ENCODE data around the gene PPFIBP2.

PPFIBP2 gene

GRCh38 chr11:7636350-7636749 is 122.6 kb downstream of the PPFIBP2 start:
- ChIA-PET POLR2A (no interaction called here), CTCF (interaction anchor here (1.9 kb wide), 1 partner anchor 21 kb away, joined by 4 read pairs; no protein-coding TSS in a partner anchor)
- no peak overlapping the region for H3K4me3 ChIP-seq (ENCODE audit: low read depth, low read length)
- no peaks in the 10 kb centered on the region for H3K4me1 ChIP-seq (ENCODE audit: control insufficient read depth, insufficient read depth, low read length)
- H3K9me3 ChIP-seq (ENCODE audit: control insufficient read depth, insufficient read depth, low read depth, low read length), result no peaks in the 10 kb centered on the region
- H3K36me3 ChIP-seq (ENCODE audit: control insufficient read depth in 2 of 2, insufficient read depth in 1 of 2, low read length in 2 of 2), result peaks cover 0 to 61% of the 10 kb centered on the region in 2 experiments; a peak in 1 of 3 replicates
- TF ChIP-seq ZEB2 (tag by site-specific recombination; IDR thresholded peaks at IDR 0.05), result no peak
- no peak overlapping the region for H3K27ac ChIP-seq (ENCODE audit: extremely low read depth, low read depth, low read length)

DNA sequence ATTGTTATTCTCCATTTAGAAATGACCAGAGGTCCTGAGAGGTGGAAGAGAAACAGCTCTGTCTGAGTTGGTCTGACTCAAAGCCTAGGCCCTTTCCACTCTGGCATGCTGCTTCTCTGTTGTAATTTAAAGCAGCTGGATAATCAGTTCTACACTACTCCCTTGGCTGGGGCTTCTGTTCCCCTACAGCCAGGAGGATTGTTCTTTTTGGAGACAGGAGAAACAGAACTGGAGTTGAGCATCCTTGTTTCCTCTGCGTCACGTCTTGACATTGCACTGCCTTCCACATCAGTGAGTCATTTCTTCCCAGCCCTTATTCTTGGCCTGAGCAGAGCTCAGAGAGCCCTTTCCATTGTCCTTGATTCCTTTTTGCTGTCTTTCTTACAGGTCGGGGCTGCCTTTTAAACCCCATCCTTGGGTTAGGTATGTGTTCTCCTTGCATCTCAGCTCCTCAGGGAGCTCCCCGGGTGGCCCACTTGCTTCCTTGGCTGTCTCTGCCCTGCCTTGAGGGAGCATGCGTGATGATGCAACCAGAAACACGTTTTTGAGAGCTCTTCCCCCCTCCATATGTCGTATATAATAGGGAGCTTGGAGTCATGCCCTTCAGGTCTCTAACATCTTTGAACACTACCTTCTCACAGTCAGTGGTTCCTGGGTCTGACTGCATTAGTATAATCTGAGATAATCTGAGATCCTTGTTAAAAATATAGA is 123.8 kb downstream of the PPFIBP2 start:
- peaks cover 0 to 61% of the 10 kb centered on the region in 2 experiments; a peak in 1 of 3 replicates for H3K36me3 ChIP-seq (ENCODE audit: control insufficient read depth in 2 of 2, insufficient read depth in 1 of 2, low read length in 2 of 2)
- no peak overlapping the region for H3K27ac ChIP-seq (ENCODE audit: extremely low read depth, low read depth, low read length)
- ChIA-PET CTCF (interaction anchor here (1.0 to 1.9 kb wide), 2 partner anchors 20 to 349 kb away, joined by 3 to 4 read pairs; partner anchors contain the start of gene EIF3F), POLR2A (no interaction called here)
- no peak for TF ChIP-seq ZNF529 (tag by site-specific recombination; IDR thresholded peaks at IDR 0.05; ENCODE audit: insufficient replicate concordance)
- no peak for TF ChIP-seq HOXD13 (CRISPR knock-in tag; IDR thresholded peaks at IDR 0.05; ENCODE audit: borderline replicate concordance)
- TF ChIP-seq SALL2 (tag by site-specific recombination; IDR thresholded peaks at IDR 0.05; ENCODE audit: borderline replicate concordance), result no peak
- TF ChIP-seq, protein P1, sequence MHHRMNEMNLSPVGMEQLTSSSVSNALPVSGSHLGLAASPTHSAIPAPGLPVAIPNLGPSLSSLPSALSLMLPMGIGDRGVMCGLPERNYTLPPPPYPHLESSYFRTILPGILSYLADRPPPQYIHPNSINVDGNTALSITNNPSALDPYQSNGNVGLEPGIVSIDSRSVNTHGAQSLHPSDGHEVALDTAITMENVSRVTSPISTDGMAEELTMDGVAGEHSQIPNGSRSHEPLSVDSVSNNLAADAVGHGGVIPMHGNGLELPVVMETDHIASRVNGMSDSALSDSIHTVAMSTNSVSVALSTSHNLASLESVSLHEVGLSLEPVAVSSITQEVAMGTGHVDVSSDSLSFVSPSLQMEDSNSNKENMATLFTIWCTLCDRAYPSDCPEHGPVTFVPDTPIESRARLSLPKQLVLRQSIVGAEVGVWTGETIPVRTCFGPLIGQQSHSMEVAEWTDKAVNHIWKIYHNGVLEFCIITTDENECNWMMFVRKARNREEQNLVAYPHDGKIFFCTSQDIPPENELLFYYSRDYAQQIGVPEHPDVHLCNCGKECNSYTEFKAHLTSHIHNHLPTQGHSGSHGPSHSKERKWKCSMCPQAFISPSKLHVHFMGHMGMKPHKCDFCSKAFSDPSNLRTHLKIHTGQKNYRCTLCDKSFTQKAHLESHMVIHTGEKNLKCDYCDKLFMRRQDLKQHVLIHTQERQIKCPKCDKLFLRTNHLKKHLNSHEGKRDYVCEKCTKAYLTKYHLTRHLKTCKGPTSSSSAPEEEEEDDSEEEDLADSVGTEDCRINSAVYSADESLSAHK (tag by site-specific recombination; IDR thresholded peaks at IDR 0.05), result no peak
- no peak for TF ChIP-seq ZNF677 (tag by site-specific recombination; IDR thresholded peaks at IDR 0.05)
- no peak for TF ChIP-seq HOXA7 (CRISPR knock-in tag; IDR thresholded peaks at IDR 0.05; ENCODE audit: borderline replicate concordance)
- no peak for TF ChIP-seq ZBTB20 (tag by site-specific recombination; IDR thresholded peaks at IDR 0.05)
- TF ChIP-seq PRDM1 (tag by site-specific recombination; IDR thresholded peaks at IDR 0.05), result no peak
- no peak for TF ChIP-seq ZNF560 (tag by site-specific recombination; IDR thresholded peaks at IDR 0.05; ENCODE audit: borderline replicate concordance)
- TF ChIP-seq ZBTB26 (tag by site-specific recombination; optimal IDR thresholded peaks at IDR 0.05), result no peak
- TF ChIP-seq IKZF3 (tag by site-specific recombination; IDR thresholded peaks at IDR 0.05), result no peak
- no peak for TF ChIP-seq ZNF777 (tag by site-specific recombination; IDR thresholded peaks at IDR 0.05; ENCODE audit: borderline replicate concordance)
- no peak for TF ChIP-seq ZNF10 (tag by site-specific recombination; IDR thresholded peaks at IDR 0.05)
- no peak for TF ChIP-seq ZNF510 (tag by site-specific recombination; IDR thresholded peaks at IDR 0.05; ENCODE audit: insufficient replicate concordance)
- TF ChIP-seq ZNF140 (tag by site-specific recombination; IDR thresholded peaks at IDR 0.05), result no peak
- TF ChIP-seq ZNF404 (tag by site-specific recombination; IDR thresholded peaks at IDR 0.05), result no peak
- no peak for TF ChIP-seq BCL6B (tag by site-specific recombination; IDR thresholded peaks at IDR 0.05)
- H3K4me3 ChIP-seq (ENCODE audit: low read depth, low read length), result no peak overlapping the region
- no peaks in the 10 kb centered on the region for H3K4me1 ChIP-seq (ENCODE audit: control insufficient read depth, insufficient read depth, low read length)
- no peaks in the 10 kb centered on the region for H3K9me3 ChIP-seq (ENCODE audit: control insufficient read depth, insufficient read depth, low read depth, low read length)

All from HEK293 (cell line).